Loucy (cell line): ENCODE measurements around the gene PRPSAP2.

Experiments
- H2AFZ ChIP-seq: fragments of 200-600 bp; sonication (generic); 2 replicates; pipeline ENCODE4 v1.6.0; 2016; ENCODE audit warnings: antibody characterized with exemption, mild to moderate bottlenecking, low read length, moderate library complexity
- H3F3A ChIP-seq: fragments of 200-600 bp; 2 replicates; pipeline ENCODE4 v1.6.0; 2016; ENCODE audit warnings: antibody characterized with exemption, low read depth, mild to moderate bottlenecking
- H3K27me3 ChIP-seq: fragments of 200-600 bp; sonication (generic); 2 replicates; pipeline ENCODE4 v1.6.1; 2014; ENCODE audit warnings: low read length, mild to moderate bottlenecking; ENCODE audit not compliant: insufficient read depth, poor library complexity, severe bottlenecking
- H3K36me3 ChIP-seq: fragments of 200-600 bp; sonication (generic); 2 replicates; pipeline ENCODE4 v1.6.1; 2016; ENCODE audit warnings: low read length; ENCODE audit not compliant: insufficient read depth
- H3K4me1 ChIP-seq: fragments of 200-600 bp; sonication (generic); 2 replicates; pipeline ENCODE4 v1.5.1; 2014; ENCODE audit warnings: low read length, mild to moderate bottlenecking; ENCODE audit not compliant: insufficient read depth, poor library complexity, severe bottlenecking
- H3K4me2 ChIP-seq: fragments of 200-600 bp; sonication (generic); 2 replicates; pipeline ENCODE4 v1.6.0; 2014; ENCODE audit warnings: antibody characterized with exemption, low read length, low read depth, mild to moderate bottlenecking; ENCODE audit not compliant: poor library complexity, severe bottlenecking
- H3K4me3 ChIP-seq: fragments of 200-600 bp; sonication (generic); 2 replicates; pipeline ENCODE4 v1.5.1; 2014; ENCODE audit warnings: low read length, mild to moderate bottlenecking, mixed read lengths; ENCODE audit not compliant: poor library complexity, severe bottlenecking
- H3K79me2 ChIP-seq: fragments of 200-600 bp; sonication (generic); 2 replicates; pipeline ENCODE4 v1.6.1; 2014; ENCODE audit warnings: low read length; ENCODE audit not compliant: insufficient read depth
- H3K9ac ChIP-seq: fragments of 200-600 bp; sonication (generic); 2 replicates; pipeline ENCODE4 v1.6.0; 2014; ENCODE audit warnings: mild to moderate bottlenecking, low read depth, low read length, moderate library complexity; ENCODE audit not compliant: poor library complexity, severe bottlenecking
- H3K9me2 ChIP-seq: fragments of 200-600 bp; sonication (generic); replicated peaks from 2 replicates; pipeline ENCODE4 v1.6.1; 2016; ENCODE audit warnings: low read depth, low read length, mixed read lengths
- H3K9me3 ChIP-seq: fragments of 200-600 bp; sonication (generic); 2 replicates; pipeline ENCODE4 v1.6.1; 2014; ENCODE audit warnings: mild to moderate bottlenecking, antibody characterized with exemption, low read length, low read depth; ENCODE audit not compliant: insufficient read depth
- H4K20me1 ChIP-seq: fragments of 200-600 bp; sonication (generic); 2 replicates; pipeline ENCODE4 v1.6.0; 2014; ENCODE audit warnings: antibody characterized with exemption, low read length, mild to moderate bottlenecking; ENCODE audit not compliant: insufficient read depth, poor library complexity, severe bottlenecking
- EZH2phosphoT487 ChIP-seq: fragments of 200-600 bp; IDR thresholded peaks from 2 replicates; pipeline ENCODE4 v1.6.1; 2018; ENCODE audit warnings: antibody characterized with exemption, mild to moderate bottlenecking, moderate library complexity, borderline replicate concordance
- TF ChIP-seq, protein P1 (sequence below): fragments of 200-600 bp; sonication (generic); conservative IDR thresholded peaks from 2 replicates; pipeline ENCODE4 v1.5.1; 2014; ENCODE audit warnings: mild to moderate bottlenecking, antibody characterized with exemption, low read length

PRPSAP2 gene

DNA sequence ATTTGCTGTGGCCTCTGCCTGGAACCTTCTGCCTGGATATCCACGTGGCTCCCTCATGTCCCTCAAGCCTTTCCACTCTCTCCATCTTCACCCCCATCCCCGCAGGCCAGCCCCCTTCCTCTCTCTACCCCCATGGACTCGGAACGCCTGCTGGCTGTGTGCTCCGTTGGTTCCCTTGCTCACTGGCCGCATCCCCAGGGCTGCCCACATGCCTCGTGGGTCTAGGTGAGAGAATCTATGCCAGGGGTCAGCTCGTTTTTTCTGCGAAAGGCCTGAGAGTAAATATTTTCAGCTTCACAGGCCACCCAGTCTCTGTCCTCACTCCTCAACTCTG, 106.1 kb downstream of the PRPSAP2 start:
- no peaks in the 10 kb centered on the region for H3F3A ChIP-seq
- no peaks in the 10 kb centered on the region for H3K9me2 ChIP-seq
- no peak overlapping the region for H3K4me3 ChIP-seq
- H3K79me2 ChIP-seq = no peaks in the 10 kb centered on the region
- H3K4me2 ChIP-seq = no peak overlapping the region
- H3K36me3 ChIP-seq = no peaks in the 10 kb centered on the region
- H3K4me1 ChIP-seq = peaks cover 54% of the 10 kb centered on the region
- H3K9me3 ChIP-seq = no peaks in the 10 kb centered on the region
- no peak overlapping the region for H3K9ac ChIP-seq
- no peak overlapping the region for H2AFZ ChIP-seq
- no peaks in the 10 kb centered on the region for H4K20me1 ChIP-seq
- no peaks in the 10 kb centered on the region for H3K27me3 ChIP-seq
- TF ChIP-seq, protein P1, sequence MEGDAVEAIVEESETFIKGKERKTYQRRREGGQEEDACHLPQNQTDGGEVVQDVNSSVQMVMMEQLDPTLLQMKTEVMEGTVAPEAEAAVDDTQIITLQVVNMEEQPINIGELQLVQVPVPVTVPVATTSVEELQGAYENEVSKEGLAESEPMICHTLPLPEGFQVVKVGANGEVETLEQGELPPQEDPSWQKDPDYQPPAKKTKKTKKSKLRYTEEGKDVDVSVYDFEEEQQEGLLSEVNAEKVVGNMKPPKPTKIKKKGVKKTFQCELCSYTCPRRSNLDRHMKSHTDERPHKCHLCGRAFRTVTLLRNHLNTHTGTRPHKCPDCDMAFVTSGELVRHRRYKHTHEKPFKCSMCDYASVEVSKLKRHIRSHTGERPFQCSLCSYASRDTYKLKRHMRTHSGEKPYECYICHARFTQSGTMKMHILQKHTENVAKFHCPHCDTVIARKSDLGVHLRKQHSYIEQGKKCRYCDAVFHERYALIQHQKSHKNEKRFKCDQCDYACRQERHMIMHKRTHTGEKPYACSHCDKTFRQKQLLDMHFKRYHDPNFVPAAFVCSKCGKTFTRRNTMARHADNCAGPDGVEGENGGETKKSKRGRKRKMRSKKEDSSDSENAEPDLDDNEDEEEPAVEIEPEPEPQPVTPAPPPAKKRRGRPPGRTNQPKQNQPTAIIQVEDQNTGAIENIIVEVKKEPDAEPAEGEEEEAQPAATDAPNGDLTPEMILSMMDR = no peak
- TF ChIP-seq EZH2phosphoT487 = no peak

DNA sequence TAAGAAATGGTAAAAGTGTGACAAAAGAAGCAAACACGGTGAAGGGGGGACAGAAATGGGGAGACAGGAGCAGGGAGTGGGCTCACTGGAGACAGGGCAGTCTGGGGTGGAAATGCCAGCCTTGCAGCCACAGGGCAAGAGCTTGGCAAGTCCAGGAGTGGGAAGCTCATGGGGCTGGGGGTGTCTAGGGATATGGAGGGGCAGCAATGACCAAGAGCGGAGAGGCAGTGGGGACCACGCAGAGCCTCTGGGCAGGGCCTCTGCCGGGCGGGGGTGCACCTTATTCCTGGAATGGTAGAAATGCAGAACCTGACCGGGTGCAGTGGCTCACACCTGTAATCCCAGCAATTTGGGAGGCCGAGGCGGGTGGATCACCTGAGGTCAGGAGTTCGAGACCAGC, 106.6 kb downstream of the PRPSAP2 start:
- Histone ChIP-seq H3K9me3 (no peaks in the 10 kb centered on the region), H3K36me3 (no peaks in the 10 kb centered on the region), H3K27me3 (no peaks in the 10 kb centered on the region), H3K79me2 (no peaks in the 10 kb centered on the region), H3K4me1 (peaks cover 60% of the 10 kb centered on the region), H3K9ac (no peak overlapping the region), H2AFZ (no peak overlapping the region), H3K9me2 (no peaks in the 10 kb centered on the region), H3K4me2 (no peak overlapping the region), H4K20me1 (no peaks in the 10 kb centered on the region), H3F3A (no peaks in the 10 kb centered on the region), H3K4me3 (no peak overlapping the region)
- TF ChIP-seq, protein P1 = no peak
- TF ChIP-seq EZH2phosphoT487 = no peak

DNA sequence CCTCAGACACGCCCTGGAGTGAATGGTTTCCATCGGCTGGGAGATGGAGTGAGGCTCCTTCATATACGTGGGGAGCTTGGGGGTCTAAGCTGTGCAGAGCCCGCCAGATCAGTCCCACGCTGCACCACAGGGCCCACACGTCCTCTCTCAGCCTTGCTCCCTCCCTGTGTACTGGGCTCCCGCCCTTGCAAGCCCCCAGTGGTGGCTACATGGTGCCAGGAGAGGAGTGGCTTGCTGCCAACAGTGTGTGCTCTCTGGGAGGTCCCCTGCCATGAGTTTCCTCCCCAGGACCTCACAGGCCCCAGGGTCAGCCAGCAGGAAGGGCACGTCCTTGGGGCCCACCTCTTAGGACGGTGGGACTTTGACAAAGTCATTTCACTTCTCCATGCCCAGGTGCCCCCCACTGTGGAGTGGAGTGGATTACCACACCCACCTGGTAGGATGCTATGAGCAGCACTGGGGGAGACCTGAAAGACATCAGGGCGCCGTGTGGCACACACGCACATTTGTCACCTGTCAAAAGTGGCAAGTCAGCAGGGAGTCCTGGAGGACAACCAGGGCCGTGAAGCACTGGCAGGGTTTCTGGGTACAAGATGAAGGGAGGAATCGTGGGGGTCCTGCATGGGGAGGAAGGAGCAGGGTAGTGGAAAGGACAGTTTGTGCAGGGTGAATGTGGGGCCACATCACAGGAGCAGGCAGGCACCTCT, 107.8 kb downstream of the PRPSAP2 start:
- H3K4me1 ChIP-seq = peaks cover 69% of the 10 kb centered on the region
- no peak overlapping the region for H2AFZ ChIP-seq
- no peaks in the 10 kb centered on the region for H3K79me2 ChIP-seq
- no peaks in the 10 kb centered on the region for H3F3A ChIP-seq
- H3K4me2 ChIP-seq = no peak overlapping the region
- no peaks in the 10 kb centered on the region for H3K9me2 ChIP-seq
- H3K9me3 ChIP-seq = no peaks in the 10 kb centered on the region
- H3K9ac ChIP-seq = peak overlapping the region; percentile 5
- TF ChIP-seq, protein P1 = no peak
- TF ChIP-seq EZH2phosphoT487 = no peak
- no peak overlapping the region for H3K4me3 ChIP-seq
- H3K27me3 ChIP-seq = no peaks in the 10 kb centered on the region
- H3K36me3 ChIP-seq = no peaks in the 10 kb centered on the region
- H4K20me1 ChIP-seq = no peaks in the 10 kb centered on the region
